GM18909 (cell line): Measurements from ENCODE around the gene MEGF11.

Experiments used
- ATAC-seq: cut with Tn5 transposase; IDR thresholded peaks from one replicate; pipeline ENCODE4 v1.9.1; 2021; ENCODE audit warnings: mild to moderate bottlenecking; ENCODE audit not compliant: unreplicated experiment, poor library complexity

The MEGF11 gene

GRCh38 chr15:66184936-66185790 is 68.4 kb downstream of the MEGF11 start:
- ATAC-seq = no peak

GRCh38 chr15:66184492-66184891 is 69.1 kb downstream of the MEGF11 start:
- ATAC-seq = no peak

GRCh38 chr15:66180531-66181097 is 72.9 kb downstream of the MEGF11 start:
- no peak for ATAC-seq

GRCh38 chr15:66178531-66178910 is 75.0 kb downstream of the MEGF11 start:
- no peak for ATAC-seq

- ATAC-seq = no peak
Measured at GRCh38 chr15:66172324-66172980, 81.1 kb downstream of the MEGF11 start.

GRCh38 chr15:66171841-66172240 is 81.7 kb downstream of the MEGF11 start:
- ATAC-seq = no peak

- no peak for ATAC-seq
Measured at GRCh38 chr15:66170716-66171115, 82.8 kb downstream of the MEGF11 start.

GRCh38 chr15:66170042-66170441 is 83.5 kb downstream of the MEGF11 start:
- no peak for ATAC-seq

- ATAC-seq = no peak
Measured at GRCh38 chr15:66169625-66170024, 83.9 kb downstream of the MEGF11 start.

GRCh38 chr15:66169023-66169422 is 84.5 kb downstream of the MEGF11 start:
- ATAC-seq = no peak

- ATAC-seq = no peak
Measured at GRCh38 chr15:66167854-66168253, 85.7 kb downstream of the MEGF11 start.

GRCh38 chr15:66165856-66166255 is 87.7 kb downstream of the MEGF11 start:
- ATAC-seq = no peak

GRCh38 chr15:66164788-66165187 is 88.8 kb downstream of the MEGF11 start:
- ATAC-seq = no peak

- no peak for ATAC-seq
Measured at GRCh38 chr15:66163553-66163952, 90.0 kb downstream of the MEGF11 start.

- no peak for ATAC-seq
Measured at GRCh38 chr15:66162286-66162685, 91.3 kb downstream of the MEGF11 start.

- no peak for ATAC-seq
Measured at GRCh38 chr15:66161575-66162118, 91.9 kb downstream of the MEGF11 start.

GRCh38 chr15:66161108-66161507 is 92.4 kb downstream of the MEGF11 start:
- no peak for ATAC-seq

- ATAC-seq = no peak
Measured at GRCh38 chr15:66157507-66157906, 96.0 kb downstream of the MEGF11 start.

GRCh38 chr15:66156310-66156975 is 97.1 kb downstream of the MEGF11 start:
- ATAC-seq = no peak

- ATAC-seq = no peak
Measured at GRCh38 chr15:66155065-66155464, 98.5 kb downstream of the MEGF11 start.

GRCh38 chr15:66154581-66154980 is 99.0 kb downstream of the MEGF11 start:
- no peak for ATAC-seq
